Measurements from ENCODE around the gene TWSG1.

TWSG1 gene

GRCh38 chr18:9334329-9334972 is at the start of gene TWSG1:
TWSG1 (plus strand) TSS chr18:9334773; CDS start chr18:9337230, 2,457 bp downstream.
- DNase-seq: peak; percentile 59 to 98 (median 91)

- no peak for DNase-seq
Measured at GRCh38 chr18:9285604-9286003, 49.0 kb upstream of the TWSG1 start.

- no peak for DNase-seq
Measured at GRCh38 chr18:9287036-9287435, 47.5 kb upstream of the TWSG1 start.

- no peak for DNase-seq
Measured at GRCh38 chr18:9289698-9290097, 44.9 kb upstream of the TWSG1 start.

GRCh38 chr18:9290156-9290555 is 44.4 kb upstream of the TWSG1 start:
- no peak for DNase-seq

- no peak for DNase-seq
Measured at GRCh38 chr18:9292047-9292446, 42.5 kb upstream of the TWSG1 start.

- DNase-seq: no peak
Measured at GRCh38 chr18:9293948-9294347, 40.6 kb upstream of the TWSG1 start.

- DNase-seq: no peak
Measured at GRCh38 chr18:9296233-9297006, 38.2 kb upstream of the TWSG1 start.

- no peak for DNase-seq
Measured at GRCh38 chr18:9297007-9297393, 37.6 kb upstream of the TWSG1 start.

- DNase-seq: no peak
Measured at GRCh38 chr18:9304388-9305070, 30.0 kb upstream of the TWSG1 start.

GRCh38 chr18:9319333-9319732 is 15.2 kb upstream of the TWSG1 start:
- no peak for DNase-seq

GRCh38 chr18:9321017-9321452 is 13.5 kb upstream of the TWSG1 start:
- no peak for DNase-seq

GRCh38 chr18:9321736-9322135 is 12.8 kb upstream of the TWSG1 start:
- DNase-seq: no peak

- DNase-seq: no peak
Measured at GRCh38 chr18:9322744-9323143, 11.8 kb upstream of the TWSG1 start.

- no peak for DNase-seq
Measured at GRCh38 chr18:9323750-9324445, 10.7 kb upstream of the TWSG1 start.

GRCh38 chr18:9325716-9326115 is 8.9 kb upstream of the TWSG1 start:
- no peak for DNase-seq

- no peak for DNase-seq
Measured at GRCh38 chr18:9328776-9329175, 5.8 kb upstream of the TWSG1 start.

GRCh38 chr18:9329471-9329870 is 5.1 kb upstream of the TWSG1 start:
- DNase-seq: no peak

GRCh38 chr18:9330419-9330818 is 4.2 kb upstream of the TWSG1 start:
- DNase-seq: no peak

GRCh38 chr18:9333441-9334328 is 888 bp upstream of the TWSG1 start:
- DNase-seq: peak in 19 of 56 donors; percentile 11 to 59 (median 32)

Data from nucleus accumbens (tissue), 56 donors.